Stimulated activated CD4-positive, alpha-beta T cell treated with anti-CD3 and anti-CD28 coated beads, Interleukin-12 subunit alpha, Interleukin-12 subunit beta, amount 100 ng/mL, for 24 hours (primary cell): ENCODE measurements around the gene ZNF624.
A peak's percentile ranks its signal among the peaks of the same experiment; 100 is the strongest.

Source experiments
- DNase-seq, 2 experiments: peaks; one replicate each; pipeline ENCODE4 v3.0.0-alpha.2; 2020; ENCODE audit warnings: low read depth in 2 of 2

ZNF624 gene

DNA sequence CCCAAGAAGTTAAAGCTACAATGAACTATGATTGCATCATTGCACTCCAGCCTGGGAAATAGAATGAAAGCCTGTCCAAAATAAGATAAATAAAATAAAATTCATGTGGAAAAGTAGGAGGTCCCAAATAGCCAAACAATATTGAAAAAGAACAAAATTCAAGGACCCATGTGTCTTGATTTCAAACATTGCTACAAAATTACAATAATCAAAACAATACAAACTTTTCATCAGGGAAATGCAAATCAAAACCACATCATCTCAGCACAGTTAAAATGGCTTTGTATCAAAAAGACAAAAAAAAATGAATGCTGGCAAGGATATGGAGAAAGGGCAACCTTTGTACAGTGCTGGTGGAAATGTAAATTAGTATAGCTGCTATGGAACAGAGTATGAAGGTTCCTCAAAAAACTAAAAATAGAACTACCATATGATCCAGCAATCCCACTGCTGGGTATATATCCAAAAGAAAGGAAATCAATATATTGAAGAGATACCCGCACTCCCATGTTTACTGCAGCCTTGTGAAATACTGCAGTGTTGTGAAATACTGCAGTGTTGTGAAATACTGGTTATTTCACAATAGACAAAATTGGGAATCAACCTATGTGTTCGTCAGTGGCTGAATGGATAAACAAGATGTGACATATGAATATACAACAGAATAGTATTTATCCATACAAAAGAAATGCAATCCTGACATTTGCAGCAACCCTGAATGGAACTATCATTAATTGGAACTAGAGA lies 60.1 kb downstream of the ZNF624 start:
- no peak for DNase-seq

- peak; percentile 87 to 88 for DNase-seq
Observed at GRCh38 chr17:16589097-16589969, 64.3 kb downstream of the ZNF624 start.

- no peak for DNase-seq
Observed at GRCh38 chr17:16585796-16586195, 67.9 kb downstream of the ZNF624 start.

DNA sequence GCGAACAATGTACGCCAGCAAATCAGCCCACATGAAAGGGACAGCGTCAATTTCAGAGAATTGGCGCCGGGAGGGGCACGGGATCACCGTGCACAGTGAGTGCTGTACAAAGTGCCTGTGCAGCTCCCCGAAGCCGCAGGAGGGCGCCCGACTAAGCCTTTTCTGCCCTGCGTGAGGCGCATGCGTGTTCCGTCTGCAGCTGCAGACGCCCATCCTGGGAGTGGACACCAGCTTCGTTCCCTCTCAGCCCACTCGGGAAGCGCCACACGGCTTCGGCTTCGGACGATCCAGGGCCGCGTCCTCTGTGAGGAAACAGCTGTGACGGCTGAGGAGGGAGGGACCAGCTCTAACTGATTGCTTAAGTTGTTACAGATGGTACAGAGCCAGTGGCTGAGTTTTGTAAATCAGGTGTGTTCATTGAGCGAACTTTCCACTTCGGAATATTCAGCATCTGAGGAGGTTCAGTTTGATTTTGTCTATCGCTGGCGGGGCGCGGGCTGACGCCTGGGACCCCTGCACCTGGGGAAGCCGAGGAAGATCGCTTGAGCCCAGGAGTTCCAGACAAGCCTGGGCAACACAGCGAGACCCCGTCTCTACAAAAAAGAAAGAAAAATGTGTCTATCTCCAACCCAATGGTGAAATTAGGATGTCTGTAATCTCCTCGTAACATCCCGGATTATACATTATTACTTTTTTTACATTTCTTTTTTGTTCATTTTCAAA lies 69.2 kb downstream of the ZNF624 start:
- DNase-seq = peak; percentile 89 to 93

DNA sequence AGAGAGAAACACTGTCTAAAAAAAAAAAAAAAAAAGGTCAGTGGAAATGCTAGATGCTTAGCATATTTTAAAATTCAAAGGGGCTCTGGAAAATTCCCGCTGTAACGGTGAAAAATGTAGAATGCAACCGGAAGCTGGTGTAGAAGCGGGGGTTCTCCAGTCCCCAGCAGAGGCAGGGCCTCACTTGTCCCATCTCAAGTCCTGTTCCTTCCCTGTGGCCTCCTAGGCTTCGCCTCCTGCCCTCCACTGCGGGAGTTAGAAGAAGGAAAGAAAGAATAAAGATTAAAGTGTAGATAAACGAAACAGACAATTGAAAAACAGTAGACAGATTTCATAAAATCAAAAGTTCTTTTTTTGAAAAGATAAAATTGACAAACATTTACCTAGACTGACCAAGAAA lies 69.9 kb downstream of the ZNF624 start:
- no peak for DNase-seq

DNA sequence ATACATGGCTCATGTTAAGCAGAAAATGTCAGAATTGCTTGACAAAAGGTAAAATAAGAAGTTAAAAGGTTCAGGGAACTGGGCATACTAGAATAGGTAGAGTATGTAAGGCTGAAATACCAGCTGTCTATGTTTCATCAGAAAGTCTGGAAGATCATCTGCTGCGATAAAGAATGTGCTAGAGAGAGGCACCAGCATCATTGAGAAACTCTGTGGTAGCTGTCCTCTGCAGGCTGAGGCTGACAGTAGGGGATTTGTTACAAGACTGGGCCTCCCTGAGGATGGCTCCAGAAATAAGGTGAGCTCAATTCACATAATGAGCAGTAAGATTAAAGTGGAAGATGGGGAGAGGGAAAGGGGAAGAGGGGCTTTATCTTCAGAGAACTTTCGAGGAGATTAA lies 80.2 kb downstream of the ZNF624 start:
- no peak for DNase-seq
